Lung (tissue), 12 donors: ENCODE results near the gene TMEM209. TPM values are rescaled to one million over a fixed set of nuclear protein-coding genes. Genes with fewer than 3 reads are reported as not detected.
A peak's percentile ranks its signal among the peaks of the same experiment; 100 is the strongest.

Experiments used
- ATAC-seq: fragments of 200-7000 bp; cut with Tn5 transposase; one replicate; pipeline ENCODE4 v1.9.1; 2020; ENCODE audit warnings: moderate number of reproducible peaks; ENCODE audit not compliant: insufficient read depth, low FRiP score
- DNase-seq, 3 donors: peaks; one replicate each; pipeline ENCODE4 v3.0.0-alpha.2; 2013 to 2017
- H3K27ac ChIP-seq, 2 donors: one replicate each; pipeline ENCODE4 v1.5.1; 2013; ENCODE audit warnings: mild to moderate bottlenecking in 2 of 2, moderate library complexity in 2 of 2, control low read depth in 1 of 2, inconsistent platforms in 1 of 2, low read depth in 1 of 2, low read length in 1 of 2
- H3K27me3 ChIP-seq, 3 donors: one replicate each; pipeline ENCODE4 v1.5.1; 2013; ENCODE audit warnings: low read length in 2 of 3; ENCODE audit not compliant: control insufficient read depth in 3 of 3, insufficient read depth in 3 of 3
- H3K36me3 ChIP-seq, 4 donors: one replicate each; pipeline ENCODE4 v1.5.1; 2013; ENCODE audit warnings: low read length in 4 of 4, mild to moderate bottlenecking in 1 of 4, moderate library complexity in 1 of 4; ENCODE audit not compliant: control insufficient read depth in 4 of 4, insufficient read depth in 4 of 4
- H3K4me1 ChIP-seq, 5 donors: one replicate each; pipeline ENCODE4 v1.5.1; 2013; ENCODE audit warnings: low read length in 5 of 5, mild to moderate bottlenecking in 2 of 5, moderate library complexity in 1 of 5; ENCODE audit not compliant: control insufficient read depth in 5 of 5, insufficient read depth in 5 of 5
- H3K4me3 ChIP-seq: one replicate; pipeline ENCODE4 v1.5.1; 2013; ENCODE audit warnings: mild to moderate bottlenecking, control low read depth, moderate library complexity
- H3K9ac ChIP-seq, 2 donors: one replicate each; pipeline ENCODE4 v1.5.1; 2013; ENCODE audit warnings: low read length in 2 of 2, control low read depth in 1 of 2; ENCODE audit not compliant: insufficient read depth in 1 of 2
- H3K9me3 ChIP-seq, 4 donors: one replicate each; pipeline ENCODE4 v1.5.1; 2013; ENCODE audit warnings: low read length in 3 of 4, mild to moderate bottlenecking in 1 of 4, moderate library complexity in 1 of 4; ENCODE audit not compliant: control insufficient read depth in 4 of 4, insufficient read depth in 3 of 4
- WGBS, 2 donors: extraction: QIAGEN DNeasy Blood & Tissue Kit; methylation state at CpG; one replicate each; pipeline ENCODE4 v1.1.7; 2013; 5-methylcytosine and 5-hydroxymethylcytosine counted together
- polyA plus RNA-seq, 2 donors: library from polyadenylated mRNA; stranded (reverse); fragments of 200-250 nt; gene quantifications; one replicate each; pipeline ENCODE4 v1.2.1, GENCODE V29; 2013
- total RNA-seq, 2 donors: library from RNA; depleted of rRNA in 1 of 2; stranded (reverse); fragments of >200 nt in 1 of 2; gene quantifications; one replicate each; pipeline ENCODE4 v1.2.1, GENCODE V29; 2014 to 2021
- TF ChIP-seq, protein P1 (sequence below): IDR thresholded peaks from 2 replicates; pipeline ENCODE4 v1.5.1; 2012; ENCODE audit warnings: mild to moderate bottlenecking; ENCODE audit errors: control extremely low read depth, extremely low read depth
- donor health status: control.
- donor health status: control.
- donor health status: Bipolar disorder and iron deficiency.
- donor health status: healthy.
- donor health status: DM: yes; HTN: yes; CAD: no.

The TMEM209 gene
- total and polyA plus RNA-seq, 4 donors, result 8.3 to 22.2 (median 12.6) TPM

DNA sequence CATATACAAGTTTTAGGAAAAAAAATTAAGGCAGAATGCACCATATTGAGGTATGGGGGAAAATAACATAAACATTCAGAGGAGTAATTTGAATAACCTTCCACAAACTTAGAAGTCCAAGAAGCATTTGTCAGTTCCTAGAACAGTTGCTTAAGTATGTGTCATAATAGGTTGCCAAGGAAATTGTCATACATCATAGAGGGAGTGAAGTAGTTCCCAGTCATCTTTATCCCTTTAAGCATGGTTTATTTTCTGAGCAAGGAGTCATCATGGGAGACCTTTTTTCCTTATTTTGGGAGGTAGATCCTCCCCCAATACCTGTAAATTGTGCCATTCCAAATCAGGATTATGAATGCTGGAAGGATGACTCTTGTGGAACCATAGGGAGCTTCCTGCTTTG lies 2.4 kb upstream of the TMEM209 start, which contains the start of gene SSMEM1:
SSMEM1 (plus strand) TSS at position 219 of the 400 bp plus-strand sequence; CDS start at position 270, 51 bp downstream.
- Histone ChIP-seq H3K4me3 (no peak within 1 kb of the TSS), H3K9me3 (no peaks in the 10 kb centered on the region), H3K4me1 (peaks cover 0 to 4% (median 0%) of the 10 kb centered on the region in 5 donors), H3K27me3 (no peaks in the 10 kb centered on the region), H3K36me3 (peaks cover 0 to 5% (median 1%) of the 10 kb centered on the region in 4 donors), H3K27ac (no peak within 1 kb of the TSS), H3K9ac (no peak within 1 kb of the TSS)
- ATAC-seq (no peak), DNase-seq (peak in 2 of 3 donors; percentile 45 to 60)
- TF ChIP-seq, protein P1, sequence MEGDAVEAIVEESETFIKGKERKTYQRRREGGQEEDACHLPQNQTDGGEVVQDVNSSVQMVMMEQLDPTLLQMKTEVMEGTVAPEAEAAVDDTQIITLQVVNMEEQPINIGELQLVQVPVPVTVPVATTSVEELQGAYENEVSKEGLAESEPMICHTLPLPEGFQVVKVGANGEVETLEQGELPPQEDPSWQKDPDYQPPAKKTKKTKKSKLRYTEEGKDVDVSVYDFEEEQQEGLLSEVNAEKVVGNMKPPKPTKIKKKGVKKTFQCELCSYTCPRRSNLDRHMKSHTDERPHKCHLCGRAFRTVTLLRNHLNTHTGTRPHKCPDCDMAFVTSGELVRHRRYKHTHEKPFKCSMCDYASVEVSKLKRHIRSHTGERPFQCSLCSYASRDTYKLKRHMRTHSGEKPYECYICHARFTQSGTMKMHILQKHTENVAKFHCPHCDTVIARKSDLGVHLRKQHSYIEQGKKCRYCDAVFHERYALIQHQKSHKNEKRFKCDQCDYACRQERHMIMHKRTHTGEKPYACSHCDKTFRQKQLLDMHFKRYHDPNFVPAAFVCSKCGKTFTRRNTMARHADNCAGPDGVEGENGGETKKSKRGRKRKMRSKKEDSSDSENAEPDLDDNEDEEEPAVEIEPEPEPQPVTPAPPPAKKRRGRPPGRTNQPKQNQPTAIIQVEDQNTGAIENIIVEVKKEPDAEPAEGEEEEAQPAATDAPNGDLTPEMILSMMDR, result no peak

DNA sequence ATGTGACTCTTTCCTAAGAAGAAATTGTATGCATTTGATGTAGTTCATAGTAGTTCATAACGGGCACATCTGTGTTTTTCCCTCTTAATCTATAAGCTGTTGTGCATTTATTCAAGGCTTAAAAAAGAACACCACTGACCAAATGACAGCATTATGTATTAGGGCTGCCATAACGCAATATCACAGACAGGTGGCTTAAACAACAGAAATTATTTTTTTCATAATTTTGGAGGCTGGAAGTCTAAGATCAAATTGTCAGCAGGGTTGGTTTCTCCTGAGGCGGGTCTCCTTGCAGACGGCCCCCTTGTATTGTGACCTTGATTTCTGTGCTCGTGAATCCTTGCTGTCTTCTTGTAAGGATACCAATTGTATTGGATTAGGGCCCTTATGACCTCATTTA lies 1.8 kb upstream of the TMEM209 start:
- no peaks in the 10 kb centered on the region for H3K9me3 ChIP-seq
- TF ChIP-seq, protein P1, result no peak

DNA sequence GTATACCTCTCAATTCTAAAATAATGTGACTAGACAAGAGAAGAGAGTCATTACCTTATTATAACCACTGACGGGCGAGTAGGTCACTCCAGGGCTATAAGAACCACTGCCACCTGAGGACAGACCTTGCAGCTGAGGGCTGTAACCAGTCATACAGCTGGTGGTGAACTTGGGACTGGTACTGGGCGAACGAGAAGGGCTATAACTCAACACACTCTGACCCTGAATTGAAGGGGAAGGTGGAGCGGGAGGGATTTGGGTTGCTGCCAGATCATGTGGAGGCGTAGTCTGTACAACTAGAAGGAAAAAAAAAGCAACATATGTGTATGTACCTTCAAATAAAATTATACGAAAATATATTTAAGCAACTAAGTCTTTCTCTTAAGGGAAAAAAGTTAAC lies 3.4 kb downstream of the TMEM209 start:
- TF ChIP-seq, protein P1, result no peak
- H3K4me3 ChIP-seq, result no peak overlapping the region
- no peak overlapping the region for H3K9ac ChIP-seq
- H3K36me3 ChIP-seq, result peaks cover 5 to 18% (median 11%) of the 10 kb centered on the region in 4 donors
- H3K9me3 ChIP-seq, result no peaks in the 10 kb centered on the region
- DNase-seq (no peak), ATAC-seq (no peak)
- WGBS, 2 donors, result 91% methylated on average over 7 of the region's 7 CpGs
- no peak overlapping the region for H3K27ac ChIP-seq
- H3K4me1 ChIP-seq, result peaks cover 0 to 4% (median 0%) of the 10 kb centered on the region in 5 donors
- no peaks in the 10 kb centered on the region for H3K27me3 ChIP-seq

More for the DNA sequence above, 1.8 kb upstream of the TMEM209 start:
- Histone ChIP-seq H3K4me1 (peaks cover 0 to 4% (median 0%) of the 10 kb centered on the region in 5 donors), H3K27ac (no peak overlapping the region), H3K36me3 (peaks cover 0 to 6% (median 3%) of the 10 kb centered on the region in 4 donors), H3K27me3 (no peaks in the 10 kb centered on the region), H3K9ac (no peak overlapping the region), H3K4me3 (no peak overlapping the region)
- 92% methylated on average over 5 of the region's 5 CpGs for WGBS, 2 donors
- ATAC-seq (no peak), DNase-seq (no peak)

DNA sequence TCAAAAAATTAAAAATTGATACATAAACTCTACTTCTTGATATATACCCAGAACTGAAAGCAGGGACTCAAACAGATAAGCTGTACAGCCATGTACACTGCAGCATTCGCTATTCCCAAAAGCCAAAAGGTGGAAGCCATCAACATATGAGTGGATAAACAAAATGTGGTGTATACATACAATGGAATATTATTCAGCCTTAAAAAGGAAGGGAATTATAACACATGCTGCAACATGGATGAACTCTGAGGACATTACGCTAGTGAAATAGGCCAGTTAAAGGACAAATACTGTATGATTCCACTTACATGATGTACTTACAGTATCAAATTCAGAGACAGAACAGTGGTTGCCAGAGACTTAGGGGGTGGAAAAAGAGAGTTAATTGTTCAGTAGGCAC lies 8.1 kb downstream of the TMEM209 start:
- no peak overlapping the region for H3K4me3 ChIP-seq
- peaks cover 7 to 12% (median 11%) of the 10 kb centered on the region in 4 donors for H3K36me3 ChIP-seq
- H3K9ac ChIP-seq, result no peak overlapping the region
- no peaks in the 10 kb centered on the region for H3K4me1 ChIP-seq
- no peaks in the 10 kb centered on the region for H3K27me3 ChIP-seq
- 50 to 75% methylated on average over 2 of the region's 2 CpGs for WGBS, 2 donors
- no peak overlapping the region for H3K27ac ChIP-seq
- ATAC-seq, result no peak
- no peaks in the 10 kb centered on the region for H3K9me3 ChIP-seq
- TF ChIP-seq, protein P1, result no peak
- no peak for DNase-seq
